SK-N-MC (cell line): Measurements from ENCODE around the gene SORBS1.

Experiments
- EZH2 ChIP-seq: fragments of 200-600 bp; sonication (generic); IDR thresholded peaks from one replicate; pipeline ENCODE4 v1.6.1; 2017; ENCODE audit warnings: antibody characterized with exemption
- FOXP2 ChIP-seq: optimal IDR thresholded peaks from 2 replicates; pipeline ENCODE3; 2011; ENCODE audit warnings: mild to moderate bottlenecking, moderate library complexity; ENCODE audit not compliant: insufficient read depth; ENCODE audit errors: extremely low read length, control extremely low read depth
- POLR2AphosphoS5 ChIP-seq: IDR thresholded peaks from 2 replicates; pipeline ENCODE4 v1.6.1; 2012; ENCODE audit warnings: mild to moderate bottlenecking, low read depth, low read length, borderline replicate concordance

DNA sequence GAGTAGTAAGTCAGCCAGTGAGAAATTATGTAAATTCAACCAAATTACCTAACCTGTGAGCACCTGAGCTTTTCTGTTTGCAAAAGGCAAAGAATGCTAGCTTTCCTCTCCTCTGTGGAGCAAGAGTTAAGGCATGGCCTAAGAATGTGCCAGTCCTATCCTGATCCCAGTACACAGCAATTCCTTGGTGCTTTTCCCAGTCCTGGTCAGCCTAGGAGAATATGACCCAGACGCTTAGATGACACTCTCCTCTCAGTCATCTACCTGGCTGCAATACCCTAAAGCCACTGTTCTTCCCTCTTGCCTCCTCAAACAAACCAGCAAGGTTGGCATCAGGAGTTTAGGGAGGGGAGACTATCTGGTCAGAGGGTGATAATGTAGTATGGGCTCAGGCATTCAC is 274.5 kb downstream of the SORBS1 start:
- no peak for TF ChIP-seq EZH2
- TF ChIP-seq POLR2AphosphoS5: no peak
- no peak for TF ChIP-seq FOXP2
